ENCODE measurements around the gene C9orf72. TPM values are rescaled to one million over a fixed set of nuclear protein-coding genes. Genes with fewer than 3 reads are reported as not detected.

The C9orf72 gene
- total and polyA plus RNA-seq, 9 of the 15 experiments (the other 6 are each of a cell fraction or from before 2014, with no cell fraction given): 2.3 to 7.3 (median 4.1) TPM

GRCh38 chr9:27538647-27539046 is 34.6 kb downstream of the C9orf72 start:
- H4K20me1 ChIP-seq (replicated peaks; ENCODE audit: control insufficient read depth, insufficient read depth, low read length): no peaks in the 10 kb centered on the region
- in situ Hi-C loops (cut with MboI) (no loop called here), intact Hi-C loops (cut with micrococcal nuclease) (loop anchor here (10.0 kb wide), 1 partner anchor 104 kb away; no protein-coding TSS in a partner anchor)
- H3K9ac ChIP-seq (ENCODE audit: insufficient read depth in 1 of 2, low read depth in 2 of 2, low read length in 2 of 2): no peak overlapping the region
- ChIA-PET POLR2A (interaction anchor here (0.6 kb wide), 1 partner anchor 533 kb away, joined by 3 read pairs; the partner anchor contains the start of gene LRRC19), CTCF (ENCODE audit: low intra/inter-chr PET ratio) (interaction anchor here (0.6 kb wide), 2 partner anchors 10 to 78 kb away, joined by 3 to 5 read pairs; no protein-coding TSS in a partner anchor)
- no peaks in the 10 kb centered on the region for H3K36me3 ChIP-seq (ENCODE audit: control insufficient read depth, insufficient read depth, low read length)
- FAIRE-seq (peak; percentile 6), ATAC-seq (peak; percentile 56), DNase-seq (ENCODE audit: extremely low read depth in 1 of 4, low spot score in 3 of 4) (peak in 3 of 4 experiments; percentile 7 to 30 (median 13))
- 6% methylated on average over 3 of the region's 3 CpGs for WGBS (ENCODE audit: insufficient coverage, low coverage, missing lambda C conversion rate)
- peaks cover 0 to 2% of the 10 kb centered on the region in 2 experiments; a peak in 3 of 5 replicates for H3K4me1 ChIP-seq (replicated peaks in 1 of 2; ENCODE audit: control insufficient read depth in 2 of 2, insufficient read depth in 2 of 2, low read length in 2 of 2)
- H2AFZ ChIP-seq (ENCODE audit: low read depth, low read length): no peak overlapping the region
- H3K27me3 ChIP-seq (ENCODE audit: control insufficient read depth in 2 of 2, insufficient read depth in 2 of 2, low read length in 2 of 2): no peaks in the 10 kb centered on the region
- H3K9me1 ChIP-seq (ENCODE audit: control insufficient read depth, insufficient read depth, low read length): no peaks in the 10 kb centered on the region
- H3K4me3 ChIP-seq: no peak overlapping the region
- H3K4me2 ChIP-seq (ENCODE audit: insufficient read depth, low read length): no peak overlapping the region
- H3K27ac ChIP-seq (ENCODE audit: extremely low read depth, low read depth, low read length): no peak overlapping the region
- no TSS peak for BruUV-seq (replicated peaks)
- no peaks in the 10 kb centered on the region for H3K79me2 ChIP-seq (ENCODE audit: control insufficient read depth, insufficient read depth, low read length)
- H3K9me3 ChIP-seq (replicated peaks; ENCODE audit: control insufficient read depth, insufficient read depth, low read depth, low read length): no peaks in the 10 kb centered on the region
- TF ChIP-seq ZSCAN29 (IDR thresholded peaks at IDR 0.05) (no peak), KDM5B (IDR thresholded peaks at IDR 0.05; ENCODE audit: insufficient replicate concordance, low read depth, low read length) (no peak), ZFX (CRISPR knock-in tag; IDR thresholded peaks at IDR 0.05) (no peak), MIER1 (IDR thresholded peaks at IDR 0.05; ENCODE audit: low read depth) (no peak), RAD51 (IDR thresholded peaks at IDR 0.05; ENCODE audit: borderline replicate concordance, low read depth) (peak; percentile 43; the same call in 1 of the 2 replicates), FOXO4 (CRISPR knock-in tag; IDR thresholded peaks at IDR 0.05) (no peak), RBM17 (IDR thresholded peaks at IDR 0.05; ENCODE audit: borderline replicate concordance, low read depth, low read length) (no peak), NR3C1 (CRISPR knock-in tag; IDR thresholded peaks at IDR 0.05) (no peak), SRSF9 (IDR thresholded peaks at IDR 0.05; ENCODE audit: borderline replicate concordance, low read depth, low read length) (no peak)
- TF ChIP-seq, protein P1, sequence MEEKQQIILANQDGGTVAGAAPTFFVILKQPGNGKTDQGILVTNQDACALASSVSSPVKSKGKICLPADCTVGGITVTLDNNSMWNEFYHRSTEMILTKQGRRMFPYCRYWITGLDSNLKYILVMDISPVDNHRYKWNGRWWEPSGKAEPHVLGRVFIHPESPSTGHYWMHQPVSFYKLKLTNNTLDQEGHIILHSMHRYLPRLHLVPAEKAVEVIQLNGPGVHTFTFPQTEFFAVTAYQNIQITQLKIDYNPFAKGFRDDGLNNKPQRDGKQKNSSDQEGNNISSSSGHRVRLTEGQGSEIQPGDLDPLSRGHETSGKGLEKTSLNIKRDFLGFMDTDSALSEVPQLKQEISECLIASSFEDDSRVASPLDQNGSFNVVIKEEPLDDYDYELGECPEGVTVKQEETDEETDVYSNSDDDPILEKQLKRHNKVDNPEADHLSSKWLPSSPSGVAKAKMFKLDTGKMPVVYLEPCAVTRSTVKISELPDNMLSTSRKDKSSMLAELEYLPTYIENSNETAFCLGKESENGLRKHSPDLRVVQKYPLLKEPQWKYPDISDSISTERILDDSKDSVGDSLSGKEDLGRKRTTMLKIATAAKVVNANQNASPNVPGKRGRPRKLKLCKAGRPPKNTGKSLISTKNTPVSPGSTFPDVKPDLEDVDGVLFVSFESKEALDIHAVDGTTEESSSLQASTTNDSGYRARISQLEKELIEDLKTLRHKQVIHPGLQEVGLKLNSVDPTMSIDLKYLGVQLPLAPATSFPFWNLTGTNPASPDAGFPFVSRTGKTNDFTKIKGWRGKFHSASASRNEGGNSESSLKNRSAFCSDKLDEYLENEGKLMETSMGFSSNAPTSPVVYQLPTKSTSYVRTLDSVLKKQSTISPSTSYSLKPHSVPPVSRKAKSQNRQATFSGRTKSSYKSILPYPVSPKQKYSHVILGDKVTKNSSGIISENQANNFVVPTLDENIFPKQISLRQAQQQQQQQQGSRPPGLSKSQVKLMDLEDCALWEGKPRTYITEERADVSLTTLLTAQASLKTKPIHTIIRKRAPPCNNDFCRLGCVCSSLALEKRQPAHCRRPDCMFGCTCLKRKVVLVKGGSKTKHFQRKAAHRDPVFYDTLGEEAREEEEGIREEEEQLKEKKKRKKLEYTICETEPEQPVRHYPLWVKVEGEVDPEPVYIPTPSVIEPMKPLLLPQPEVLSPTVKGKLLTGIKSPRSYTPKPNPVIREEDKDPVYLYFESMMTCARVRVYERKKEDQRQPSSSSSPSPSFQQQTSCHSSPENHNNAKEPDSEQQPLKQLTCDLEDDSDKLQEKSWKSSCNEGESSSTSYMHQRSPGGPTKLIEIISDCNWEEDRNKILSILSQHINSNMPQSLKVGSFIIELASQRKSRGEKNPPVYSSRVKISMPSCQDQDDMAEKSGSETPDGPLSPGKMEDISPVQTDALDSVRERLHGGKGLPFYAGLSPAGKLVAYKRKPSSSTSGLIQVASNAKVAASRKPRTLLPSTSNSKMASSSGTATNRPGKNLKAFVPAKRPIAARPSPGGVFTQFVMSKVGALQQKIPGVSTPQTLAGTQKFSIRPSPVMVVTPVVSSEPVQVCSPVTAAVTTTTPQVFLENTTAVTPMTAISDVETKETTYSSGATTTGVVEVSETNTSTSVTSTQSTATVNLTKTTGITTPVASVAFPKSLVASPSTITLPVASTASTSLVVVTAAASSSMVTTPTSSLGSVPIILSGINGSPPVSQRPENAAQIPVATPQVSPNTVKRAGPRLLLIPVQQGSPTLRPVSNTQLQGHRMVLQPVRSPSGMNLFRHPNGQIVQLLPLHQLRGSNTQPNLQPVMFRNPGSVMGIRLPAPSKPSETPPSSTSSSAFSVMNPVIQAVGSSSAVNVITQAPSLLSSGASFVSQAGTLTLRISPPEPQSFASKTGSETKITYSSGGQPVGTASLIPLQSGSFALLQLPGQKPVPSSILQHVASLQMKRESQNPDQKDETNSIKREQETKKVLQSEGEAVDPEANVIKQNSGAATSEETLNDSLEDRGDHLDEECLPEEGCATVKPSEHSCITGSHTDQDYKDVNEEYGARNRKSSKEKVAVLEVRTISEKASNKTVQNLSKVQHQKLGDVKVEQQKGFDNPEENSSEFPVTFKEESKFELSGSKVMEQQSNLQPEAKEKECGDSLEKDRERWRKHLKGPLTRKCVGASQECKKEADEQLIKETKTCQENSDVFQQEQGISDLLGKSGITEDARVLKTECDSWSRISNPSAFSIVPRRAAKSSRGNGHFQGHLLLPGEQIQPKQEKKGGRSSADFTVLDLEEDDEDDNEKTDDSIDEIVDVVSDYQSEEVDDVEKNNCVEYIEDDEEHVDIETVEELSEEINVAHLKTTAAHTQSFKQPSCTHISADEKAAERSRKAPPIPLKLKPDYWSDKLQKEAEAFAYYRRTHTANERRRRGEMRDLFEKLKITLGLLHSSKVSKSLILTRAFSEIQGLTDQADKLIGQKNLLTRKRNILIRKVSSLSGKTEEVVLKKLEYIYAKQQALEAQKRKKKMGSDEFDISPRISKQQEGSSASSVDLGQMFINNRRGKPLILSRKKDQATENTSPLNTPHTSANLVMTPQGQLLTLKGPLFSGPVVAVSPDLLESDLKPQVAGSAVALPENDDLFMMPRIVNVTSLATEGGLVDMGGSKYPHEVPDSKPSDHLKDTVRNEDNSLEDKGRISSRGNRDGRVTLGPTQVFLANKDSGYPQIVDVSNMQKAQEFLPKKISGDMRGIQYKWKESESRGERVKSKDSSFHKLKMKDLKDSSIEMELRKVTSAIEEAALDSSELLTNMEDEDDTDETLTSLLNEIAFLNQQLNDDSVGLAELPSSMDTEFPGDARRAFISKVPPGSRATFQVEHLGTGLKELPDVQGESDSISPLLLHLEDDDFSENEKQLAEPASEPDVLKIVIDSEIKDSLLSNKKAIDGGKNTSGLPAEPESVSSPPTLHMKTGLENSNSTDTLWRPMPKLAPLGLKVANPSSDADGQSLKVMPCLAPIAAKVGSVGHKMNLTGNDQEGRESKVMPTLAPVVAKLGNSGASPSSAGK (IDR thresholded peaks at IDR 0.05): 0 out of 2 replicates have a peak, but pooled peaks have one; percentile 18

Measured in K562 (cell line).